ENCODE measurements around the gene GDF7.

- TF ChIP-seq, protein P1, sequence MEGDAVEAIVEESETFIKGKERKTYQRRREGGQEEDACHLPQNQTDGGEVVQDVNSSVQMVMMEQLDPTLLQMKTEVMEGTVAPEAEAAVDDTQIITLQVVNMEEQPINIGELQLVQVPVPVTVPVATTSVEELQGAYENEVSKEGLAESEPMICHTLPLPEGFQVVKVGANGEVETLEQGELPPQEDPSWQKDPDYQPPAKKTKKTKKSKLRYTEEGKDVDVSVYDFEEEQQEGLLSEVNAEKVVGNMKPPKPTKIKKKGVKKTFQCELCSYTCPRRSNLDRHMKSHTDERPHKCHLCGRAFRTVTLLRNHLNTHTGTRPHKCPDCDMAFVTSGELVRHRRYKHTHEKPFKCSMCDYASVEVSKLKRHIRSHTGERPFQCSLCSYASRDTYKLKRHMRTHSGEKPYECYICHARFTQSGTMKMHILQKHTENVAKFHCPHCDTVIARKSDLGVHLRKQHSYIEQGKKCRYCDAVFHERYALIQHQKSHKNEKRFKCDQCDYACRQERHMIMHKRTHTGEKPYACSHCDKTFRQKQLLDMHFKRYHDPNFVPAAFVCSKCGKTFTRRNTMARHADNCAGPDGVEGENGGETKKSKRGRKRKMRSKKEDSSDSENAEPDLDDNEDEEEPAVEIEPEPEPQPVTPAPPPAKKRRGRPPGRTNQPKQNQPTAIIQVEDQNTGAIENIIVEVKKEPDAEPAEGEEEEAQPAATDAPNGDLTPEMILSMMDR (IDR thresholded peaks at IDR 0.05), result no peak
- TF ChIP-seq POLR2A (IDR thresholded peaks at IDR 0.05), result no peak
These were observed 17.4 kb upstream of the GDF7 start for GRCh38 chr2:20649576-20649975.
